Ectodermal cell (in vitro differentiated cells): ENCODE results near the gene MLLT3.

Experiments
- H3K27ac ChIP-seq: 2 replicates; pipeline ENCODE4 v1.7.0; 2013; ENCODE audit warnings: mild to moderate bottlenecking, low read depth, low read length; ENCODE audit not compliant: insufficient read depth, poor library complexity, severe bottlenecking
- H3K27me3 ChIP-seq: 2 replicates; pipeline ENCODE4 v1.7.0; 2013; ENCODE audit warnings: mild to moderate bottlenecking, low read length; ENCODE audit not compliant: insufficient read depth, control insufficient read depth, poor library complexity, severe bottlenecking
- H3K36me3 ChIP-seq: one replicate; pipeline ENCODE4 v1.7.0; 2013; ENCODE audit warnings: low read length; ENCODE audit not compliant: control insufficient read depth, insufficient read depth
- H3K4me1 ChIP-seq: one replicate; pipeline ENCODE4 v1.7.0; 2013; ENCODE audit warnings: low read length; ENCODE audit not compliant: control insufficient read depth, insufficient read depth
- H3K4me3 ChIP-seq: 2 replicates; pipeline ENCODE4 v1.7.0; 2013; ENCODE audit warnings: low read depth, low read length, control low read depth; ENCODE audit not compliant: insufficient read depth
- H3K9me3 ChIP-seq: 2 replicates; pipeline ENCODE4 v1.7.0; 2013; ENCODE audit warnings: mild to moderate bottlenecking, low read length, moderate library complexity; ENCODE audit not compliant: control insufficient read depth
- WGBS, 2 experiments: methylation state at CpG; one replicate each; pipeline ENCODE4 v1.1.7; 2013; ENCODE audit warnings: missing lambda C conversion rate in 2 of 2; 5-methylcytosine and 5-hydroxymethylcytosine counted together

Gene MLLT3

DNA sequence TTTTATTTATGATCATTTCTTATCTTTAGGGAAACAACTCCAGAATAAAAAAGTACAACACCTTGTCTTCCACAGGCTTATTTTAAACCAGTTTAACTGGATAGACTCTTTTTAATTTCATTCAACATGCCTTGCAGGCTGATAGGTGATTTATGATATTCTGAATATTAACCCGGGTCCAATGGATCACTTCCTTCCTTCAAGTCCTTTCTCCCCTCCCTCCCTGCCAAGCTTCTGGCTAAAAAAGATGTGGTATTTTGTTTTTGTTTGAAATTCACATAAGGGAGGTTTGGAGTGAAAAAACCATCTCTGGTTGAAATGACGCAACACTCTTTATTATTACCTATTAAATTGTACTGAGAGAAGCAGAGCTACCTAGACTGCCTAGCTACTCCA is 265.3 kb downstream of the MLLT3 start:
- WGBS, 2 experiments = 72% methylated on average over 2 of the region's 2 CpGs; no CpG with 5 or more reads in 1 of the 2 experiments

DNA sequence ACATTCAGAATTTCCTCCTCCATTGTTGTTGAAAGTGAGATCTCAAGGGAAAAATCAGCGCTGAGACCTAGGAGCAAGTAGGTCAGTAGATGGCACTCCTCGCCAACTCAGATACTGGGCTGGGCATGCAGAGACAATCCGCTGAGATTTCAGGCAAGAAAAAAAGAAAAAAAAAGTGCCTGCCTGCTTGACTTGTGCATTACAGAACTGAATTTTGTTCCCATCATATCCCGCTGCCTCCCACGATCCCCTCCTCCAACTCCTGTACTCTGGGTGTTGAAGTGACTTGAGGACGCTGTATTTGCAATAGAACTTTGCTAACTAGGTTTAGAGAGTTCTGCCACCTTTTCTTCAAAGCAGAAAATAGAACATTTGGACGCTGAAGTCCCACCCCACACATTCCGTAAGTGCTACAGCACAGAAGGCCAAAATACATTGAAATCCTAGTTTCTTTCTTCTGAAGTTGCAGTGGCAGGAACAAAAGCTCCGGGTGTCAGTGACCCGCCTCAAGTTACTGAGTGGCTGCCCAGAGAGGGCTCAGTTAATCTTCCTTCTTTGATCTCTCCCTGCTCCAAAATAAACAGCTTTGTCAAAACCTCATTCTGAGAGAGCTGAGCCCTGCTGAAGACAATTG is 265.8 kb downstream of the MLLT3 start:
- H3K27me3 ChIP-seq = no peaks in the 10 kb centered on the region
- peaks cover 19% of the 10 kb centered on the region for H3K4me1 ChIP-seq
- 0 to 3% methylated on average over 8 to 10 of the region's 10 CpGs for WGBS, 2 experiments
- H3K36me3 ChIP-seq = peaks cover 4% of the 10 kb centered on the region
- H3K4me3 ChIP-seq = no peak overlapping the region
- peak overlapping the region; percentile 94 for H3K27ac ChIP-seq
- H3K9me3 ChIP-seq = no peaks in the 10 kb centered on the region

More for the DNA sequence above, 265.3 kb downstream of the MLLT3 start:
- H3K36me3 ChIP-seq = peaks cover 4% of the 10 kb centered on the region
- no peaks in the 10 kb centered on the region for H3K27me3 ChIP-seq
- H3K27ac ChIP-seq = peak overlapping the region; percentile 94
- no peaks in the 10 kb centered on the region for H3K9me3 ChIP-seq
- peaks cover 19% of the 10 kb centered on the region for H3K4me1 ChIP-seq
- no peak overlapping the region for H3K4me3 ChIP-seq

DNA sequence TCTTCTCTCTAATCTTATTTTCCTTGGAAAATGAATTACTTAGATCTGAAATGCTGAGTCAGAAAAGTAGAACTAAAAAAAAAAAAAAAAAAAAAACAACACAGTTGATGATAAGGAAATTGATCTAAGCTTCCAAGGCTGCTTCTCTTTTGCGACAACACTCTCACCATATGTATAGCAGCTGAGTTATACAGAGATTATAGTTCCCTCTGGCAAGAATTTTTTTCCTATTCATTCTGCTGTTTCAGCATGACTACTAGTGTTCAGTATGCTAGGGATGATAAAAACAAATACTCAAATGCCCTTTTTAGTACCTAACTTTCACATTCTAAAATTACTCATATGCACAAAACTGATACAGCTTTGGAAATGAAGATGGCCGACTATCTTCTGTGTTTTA is 267.3 kb downstream of the MLLT3 start:
- H3K4me1 ChIP-seq = peaks cover 19% of the 10 kb centered on the region
- no peak overlapping the region for H3K27ac ChIP-seq
- H3K36me3 ChIP-seq = peaks cover 4% of the 10 kb centered on the region
- H3K9me3 ChIP-seq = no peaks in the 10 kb centered on the region
- H3K4me3 ChIP-seq = no peak overlapping the region
- WGBS, 2 experiments = 80 to 92% methylated on average over 2 of the region's 2 CpGs
- H3K27me3 ChIP-seq = no peaks in the 10 kb centered on the region

DNA sequence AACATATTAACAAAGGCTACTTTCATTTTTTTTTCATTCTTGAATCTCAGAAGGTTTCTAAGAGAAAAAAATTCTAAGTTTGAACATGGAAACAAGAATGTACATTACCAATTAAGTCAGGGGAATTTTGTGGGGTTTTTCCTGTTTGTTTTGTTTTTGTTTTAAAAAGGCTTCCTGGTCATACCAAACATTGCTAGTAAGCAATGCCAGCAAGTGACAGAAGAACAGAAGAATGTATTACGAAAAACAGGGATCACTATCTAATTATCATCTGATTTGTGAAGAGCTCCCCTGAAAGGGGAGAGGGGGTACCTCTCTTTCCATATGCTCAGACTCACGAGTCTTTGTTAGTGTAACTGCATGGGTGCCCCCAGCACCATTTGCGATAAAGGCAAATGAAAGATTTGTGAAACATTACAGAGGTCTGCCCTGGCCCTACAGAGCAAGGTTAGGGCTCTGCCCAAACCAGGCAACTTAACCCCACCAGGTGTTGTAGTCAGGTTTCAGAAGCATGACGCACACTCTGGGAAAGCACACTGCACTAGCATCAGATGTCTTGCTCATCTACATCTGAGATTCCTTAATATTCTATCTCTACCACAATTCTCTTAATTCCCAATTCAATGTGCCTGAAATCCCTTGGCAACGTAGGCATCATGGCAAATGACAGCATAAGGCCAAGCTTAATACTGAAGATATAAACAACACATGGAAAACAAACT is 268.2 kb downstream of the MLLT3 start:
- Histone ChIP-seq H3K36me3 (peaks cover 4% of the 10 kb centered on the region), H3K27me3 (no peaks in the 10 kb centered on the region), H3K4me3 (no peak overlapping the region), H3K9me3 (no peaks in the 10 kb centered on the region), H3K27ac (no peak overlapping the region), H3K4me1 (peaks cover 19% of the 10 kb centered on the region)
- 90 to 94% methylated on average over 5 of the region's 5 CpGs for WGBS, 2 experiments

DNA sequence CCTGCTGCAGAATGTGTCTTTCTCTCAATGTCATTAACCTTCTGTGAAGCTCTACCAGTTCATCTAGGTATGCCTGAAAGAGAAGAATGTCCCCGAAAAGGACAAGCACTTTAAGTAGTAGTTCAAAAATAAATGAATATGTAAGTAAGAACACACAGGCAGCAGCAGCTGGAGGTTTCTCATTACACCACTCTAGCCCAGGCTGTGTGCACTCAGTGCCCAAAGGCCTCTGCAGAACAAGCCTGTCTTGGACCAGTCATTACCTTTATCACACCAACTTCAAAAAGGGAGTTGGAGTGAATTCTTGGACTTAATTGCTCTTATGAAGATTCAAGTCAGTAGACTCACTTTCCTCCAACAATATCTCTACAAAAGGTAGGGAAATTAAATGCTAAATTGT is 268.8 kb downstream of the MLLT3 start:
- Histone ChIP-seq H3K9me3 (no peaks in the 10 kb centered on the region), H3K36me3 (peaks cover 4% of the 10 kb centered on the region), H3K4me3 (no peak overlapping the region), H3K27ac (no peak overlapping the region), H3K4me1 (peaks cover 19% of the 10 kb centered on the region), H3K27me3 (no peaks in the 10 kb centered on the region)
- WGBS, 2 experiments = 86 to 100% methylated on average over 1 of the region's 1 CpG

DNA sequence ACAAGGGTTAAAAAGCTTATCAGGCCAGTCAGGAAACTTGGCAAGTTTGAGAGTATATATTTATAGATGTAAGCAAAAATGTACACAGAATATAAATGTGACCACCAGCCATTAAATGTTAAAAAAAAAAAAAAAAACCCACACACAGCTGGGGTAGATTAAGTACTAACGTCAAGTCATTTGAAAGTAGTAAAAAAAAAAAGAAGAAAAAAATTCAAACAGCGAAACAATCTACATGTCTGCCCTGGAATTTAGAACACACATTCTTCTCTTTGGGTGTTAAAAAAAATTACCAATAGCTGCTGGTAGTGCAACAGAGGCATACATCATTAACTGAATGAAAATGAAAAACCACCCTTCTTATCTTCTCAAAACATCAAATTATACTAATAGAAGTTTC is 269.7 kb downstream of the MLLT3 start:
- Histone ChIP-seq H3K9me3 (no peaks in the 10 kb centered on the region), H3K4me1 (peaks cover 15% of the 10 kb centered on the region), H3K36me3 (peaks cover 4% of the 10 kb centered on the region), H3K4me3 (no peak overlapping the region), H3K27me3 (no peaks in the 10 kb centered on the region), H3K27ac (no peak overlapping the region)
- WGBS, 2 experiments = 92 to 95% methylated on average over 2 of the region's 2 CpGs

DNA sequence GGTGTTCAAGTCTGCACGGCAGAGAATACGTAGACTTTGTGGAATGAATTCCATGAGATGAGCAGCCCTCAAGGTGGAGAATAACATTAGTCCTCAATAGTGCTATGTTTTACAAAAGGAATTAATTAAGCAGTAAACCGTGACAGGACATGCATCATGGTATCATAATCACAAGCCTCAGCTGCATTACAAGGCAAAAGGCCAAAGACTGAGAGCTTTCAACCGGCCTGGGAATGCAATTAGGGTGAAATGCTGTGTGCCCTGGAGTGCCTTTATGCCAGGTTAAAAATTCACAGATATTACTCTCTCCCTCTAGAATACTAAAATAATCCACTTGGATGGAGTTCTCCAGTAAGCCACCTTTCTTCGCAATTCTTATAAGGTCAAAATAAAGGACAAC is 270.6 kb downstream of the MLLT3 start:
- Histone ChIP-seq H3K36me3 (peaks cover 4% of the 10 kb centered on the region), H3K27ac (no peak overlapping the region), H3K4me3 (no peak overlapping the region), H3K9me3 (no peaks in the 10 kb centered on the region), H3K4me1 (peaks cover 8% of the 10 kb centered on the region), H3K27me3 (no peaks in the 10 kb centered on the region)
- 92 to 97% methylated on average over 5 of the region's 5 CpGs for WGBS, 2 experiments

DNA sequence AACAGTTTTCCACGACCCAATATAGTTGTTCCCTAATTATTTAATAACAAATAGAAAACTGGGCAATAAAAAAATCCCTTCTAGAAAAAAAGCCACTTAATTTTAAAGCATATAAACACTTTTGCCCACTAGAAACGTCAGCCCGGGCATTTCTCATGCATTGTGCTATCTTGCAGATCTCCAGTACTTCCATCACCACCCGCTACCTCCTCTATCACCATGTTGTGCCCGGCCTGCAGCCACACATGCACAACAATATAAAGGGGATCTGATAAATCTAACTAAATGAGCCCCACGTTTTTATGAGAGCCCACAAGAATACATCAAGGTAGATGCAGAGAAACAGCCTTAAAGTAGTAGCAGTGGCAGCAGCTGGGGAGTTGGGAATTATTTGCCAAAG is 272.7 kb downstream of the MLLT3 start:
- Histone ChIP-seq H3K36me3 (peaks cover 14% of the 10 kb centered on the region), H3K4me1 (no peaks in the 10 kb centered on the region), H3K27ac (no peak overlapping the region), H3K4me3 (no peak overlapping the region), H3K9me3 (no peaks in the 10 kb centered on the region), H3K27me3 (no peaks in the 10 kb centered on the region)
- 90 to 92% methylated on average over 6 of the region's 6 CpGs for WGBS, 2 experiments

DNA sequence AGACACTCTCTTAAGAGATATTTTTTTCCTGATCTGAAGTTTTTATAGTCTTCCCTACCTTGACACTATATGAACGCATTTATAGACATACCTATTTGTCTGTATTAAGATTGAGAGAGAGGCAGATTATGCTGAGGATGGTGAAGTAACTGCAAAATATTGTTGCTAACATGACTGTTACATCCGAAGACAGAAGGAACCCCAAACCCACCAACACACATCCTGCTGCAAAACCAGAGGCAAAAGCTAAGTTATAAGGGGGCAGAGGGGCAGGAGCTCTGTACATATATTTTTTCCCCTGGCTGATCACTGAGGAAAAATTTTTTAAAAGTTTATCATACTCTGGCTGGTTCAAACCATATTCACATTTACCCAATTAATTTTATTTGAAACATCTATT is 279.0 kb downstream of the MLLT3 start:
- peaks cover 10% of the 10 kb centered on the region for H3K36me3 ChIP-seq
- H3K9me3 ChIP-seq = no peaks in the 10 kb centered on the region
- no peak overlapping the region for H3K4me3 ChIP-seq
- no peak overlapping the region for H3K27ac ChIP-seq
- 95% methylated on average over 2 of the region's 2 CpGs; no CpG with 5 or more reads in 1 of the 2 experiments for WGBS, 2 experiments
- H3K4me1 ChIP-seq = peaks cover 18% of the 10 kb centered on the region
- no peaks in the 10 kb centered on the region for H3K27me3 ChIP-seq

DNA sequence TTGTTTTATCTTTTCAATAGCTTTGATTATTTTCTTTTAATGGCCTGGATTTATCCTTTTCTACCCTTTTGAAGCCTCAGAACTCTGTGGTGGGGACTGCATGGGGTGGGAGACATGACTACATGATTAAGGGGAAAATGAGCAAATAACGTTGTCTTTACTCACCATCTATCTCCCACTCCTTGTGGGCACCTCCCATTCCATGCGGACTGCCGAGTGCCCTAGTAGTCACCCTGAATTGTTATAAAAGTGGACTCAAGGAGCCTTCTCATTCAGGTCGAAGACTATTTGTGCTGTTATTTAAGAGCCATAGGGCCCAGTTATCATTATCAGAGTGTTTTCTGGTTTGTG is 281.8 kb downstream of the MLLT3 start:
- peaks cover 18% of the 10 kb centered on the region for H3K4me1 ChIP-seq
- H3K36me3 ChIP-seq = no peaks in the 10 kb centered on the region
- H3K4me3 ChIP-seq = no peak overlapping the region
- 87 to 93% methylated on average over 4 of the region's 4 CpGs for WGBS, 2 experiments
- H3K9me3 ChIP-seq = no peaks in the 10 kb centered on the region
- H3K27ac ChIP-seq = no peak overlapping the region
- no peaks in the 10 kb centered on the region for H3K27me3 ChIP-seq
